Measurements from ENCODE around the gene RPEL1.

DNA sequence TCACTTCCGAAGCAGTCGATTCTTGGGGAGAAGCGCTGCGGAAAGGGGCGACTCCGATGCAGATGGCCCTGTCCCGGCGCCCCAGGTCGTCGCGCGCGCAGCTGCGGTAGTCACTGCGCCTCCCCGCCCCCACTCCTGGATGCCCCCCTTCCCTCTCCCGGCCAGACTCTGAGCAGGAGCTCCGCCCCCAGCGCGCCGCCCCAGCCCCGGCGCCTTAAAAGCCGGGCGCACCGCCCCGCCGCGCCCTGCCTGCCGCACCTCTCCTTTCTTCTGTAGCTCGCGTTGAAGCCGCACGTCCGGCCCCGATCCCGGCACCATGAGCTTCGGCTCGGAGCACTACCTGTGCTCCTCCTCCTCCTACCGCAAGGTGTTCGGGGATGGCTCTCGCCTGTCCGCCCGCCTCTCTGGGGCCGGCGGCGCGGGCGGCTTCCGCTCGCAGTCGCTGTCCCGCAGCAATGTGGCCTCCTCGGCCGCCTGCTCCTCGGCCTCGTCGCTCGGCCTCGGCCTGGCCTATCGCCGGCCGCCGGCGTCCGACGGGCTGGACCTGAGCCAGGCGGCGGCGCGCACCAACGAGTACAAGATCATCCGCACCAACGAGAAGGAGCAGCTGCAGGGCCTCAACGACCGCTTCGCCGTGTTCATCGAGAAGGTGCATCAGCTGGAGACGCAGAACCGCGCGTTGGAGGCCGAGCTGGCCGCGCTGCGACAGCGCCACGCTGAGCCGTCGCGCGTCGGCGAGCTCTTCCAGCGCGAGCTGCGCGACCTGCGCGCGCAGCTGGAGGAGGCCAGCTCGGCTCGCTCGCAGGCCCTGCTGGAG lies 31.4 kb downstream of the RPEL1 start, which contains the start of gene INA:
- TF ChIP-seq POLR2A (IDR thresholded peaks at IDR 0.05; ENCODE audit: low read length) (peak; percentile 58), MAZ (IDR thresholded peaks at IDR 0.05; ENCODE audit: borderline replicate concordance, low read depth, low read length) (no peak), POLR2AphosphoS2 (conservative IDR thresholded peaks at IDR 0.05; ENCODE audit: low read length) (no peak), HOXA7 (CRISPR knock-in tag; IDR thresholded peaks at IDR 0.05) (no peak), CHD4 (IDR thresholded peaks at IDR 0.05; ENCODE audit: borderline replicate concordance) (no peak), PHF8 (IDR thresholded peaks at IDR 0.05; ENCODE audit: borderline replicate concordance, low read depth) (no peak), EP300 (IDR thresholded peaks at IDR 0.05) (no peak), RCOR1 (IDR thresholded peaks at IDR 0.05; ENCODE audit: low read depth, low read length) (no peak), CBX8 (IDR thresholded peaks at IDR 0.05) (no peak)
- TF ChIP-seq, protein P1, sequence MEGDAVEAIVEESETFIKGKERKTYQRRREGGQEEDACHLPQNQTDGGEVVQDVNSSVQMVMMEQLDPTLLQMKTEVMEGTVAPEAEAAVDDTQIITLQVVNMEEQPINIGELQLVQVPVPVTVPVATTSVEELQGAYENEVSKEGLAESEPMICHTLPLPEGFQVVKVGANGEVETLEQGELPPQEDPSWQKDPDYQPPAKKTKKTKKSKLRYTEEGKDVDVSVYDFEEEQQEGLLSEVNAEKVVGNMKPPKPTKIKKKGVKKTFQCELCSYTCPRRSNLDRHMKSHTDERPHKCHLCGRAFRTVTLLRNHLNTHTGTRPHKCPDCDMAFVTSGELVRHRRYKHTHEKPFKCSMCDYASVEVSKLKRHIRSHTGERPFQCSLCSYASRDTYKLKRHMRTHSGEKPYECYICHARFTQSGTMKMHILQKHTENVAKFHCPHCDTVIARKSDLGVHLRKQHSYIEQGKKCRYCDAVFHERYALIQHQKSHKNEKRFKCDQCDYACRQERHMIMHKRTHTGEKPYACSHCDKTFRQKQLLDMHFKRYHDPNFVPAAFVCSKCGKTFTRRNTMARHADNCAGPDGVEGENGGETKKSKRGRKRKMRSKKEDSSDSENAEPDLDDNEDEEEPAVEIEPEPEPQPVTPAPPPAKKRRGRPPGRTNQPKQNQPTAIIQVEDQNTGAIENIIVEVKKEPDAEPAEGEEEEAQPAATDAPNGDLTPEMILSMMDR (IDR thresholded peaks at IDR 0.05) = peak; percentile 23; the same call in 2 of the 3 replicates
